ENCODE data around the gene C10orf95.

The C10orf95 gene

GRCh38 chr10:102401735-102402511, 49.4 kb downstream of the C10orf95 start:
- Histone ChIP-seq H3K36me3 (ENCODE audit: control insufficient read depth, insufficient read depth, low read length) (peaks cover 48% of the 10 kb centered on the region), H3K27me3 (replicated peaks; ENCODE audit: control insufficient read depth, insufficient read depth, low read length) (no peaks in the 10 kb centered on the region), H3K4me3 (replicated peaks; ENCODE audit: low read depth, low read length) (no peak overlapping the region)
- no peak for TF ChIP-seq CTCF (IDR thresholded peaks at IDR 0.05; ENCODE audit: insufficient read depth, low read length, poor library complexity, severe bottlenecking)
- no peak for DNase-seq (ENCODE audit: extremely low read depth, insufficient read length)

GRCh38 chr10:102401342-102401654, 50.0 kb downstream of the C10orf95 start:
- TF ChIP-seq CTCF (IDR thresholded peaks at IDR 0.05; ENCODE audit: insufficient read depth, low read length, poor library complexity, severe bottlenecking): no peak
- DNase-seq (ENCODE audit: extremely low read depth, insufficient read length): no peak

DNA sequence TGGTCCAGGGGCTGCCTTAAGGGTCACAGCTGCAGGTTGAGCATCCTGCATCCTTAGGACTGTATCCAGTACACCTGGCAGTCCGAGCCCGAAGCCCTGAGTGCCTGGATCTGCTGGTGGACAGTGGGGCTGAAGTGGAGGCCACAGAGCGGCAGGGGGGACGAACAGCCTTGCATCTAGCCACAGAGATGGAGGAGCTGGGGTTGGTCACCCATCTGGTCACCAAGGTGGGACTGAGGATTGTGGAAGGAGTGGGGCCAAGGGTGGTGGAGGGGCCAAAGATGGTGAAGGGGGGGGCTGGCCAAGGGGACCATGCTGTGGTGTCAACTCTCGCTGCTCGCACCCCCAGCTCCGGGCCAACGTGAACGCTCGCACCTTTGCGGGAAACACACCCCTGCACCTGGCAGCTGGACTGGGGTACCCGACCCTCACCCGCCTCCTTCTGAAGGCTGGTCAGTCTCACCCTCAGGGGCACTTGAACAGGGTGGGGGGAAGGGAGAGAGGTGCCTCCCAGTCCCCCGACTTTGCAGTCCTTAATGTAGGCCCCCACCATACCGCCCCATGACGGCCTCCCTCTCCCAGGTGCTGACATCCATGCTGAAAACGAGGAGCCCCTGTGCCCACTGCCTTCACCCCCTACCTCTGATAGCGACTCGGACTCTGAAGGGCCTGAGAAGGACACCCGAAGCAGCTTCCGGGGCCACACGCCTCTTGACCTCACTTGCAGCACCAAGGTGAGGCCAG, 50.6 kb downstream of the C10orf95 start:
- no peak for TF ChIP-seq CTCF (IDR thresholded peaks at IDR 0.05; ENCODE audit: insufficient read depth, low read length, poor library complexity, severe bottlenecking)
- H3K36me3 ChIP-seq (ENCODE audit: control insufficient read depth, insufficient read depth, low read length): peaks cover 53% of the 10 kb centered on the region
- H3K27me3 ChIP-seq (replicated peaks; ENCODE audit: control insufficient read depth, insufficient read depth, low read length): no peaks in the 10 kb centered on the region
- no peak overlapping the region for H3K4me3 ChIP-seq (replicated peaks; ENCODE audit: low read depth, low read length)
- no peak for DNase-seq (ENCODE audit: extremely low read depth, insufficient read length)

More at GRCh38 chr10:102401342-102401654, 50.0 kb downstream of the C10orf95 start:
- no peak overlapping the region for H3K4me3 ChIP-seq (replicated peaks; ENCODE audit: low read depth, low read length)
- peaks cover 53% of the 10 kb centered on the region for H3K36me3 ChIP-seq (ENCODE audit: control insufficient read depth, insufficient read depth, low read length)
- H3K27me3 ChIP-seq (replicated peaks; ENCODE audit: control insufficient read depth, insufficient read depth, low read length): no peaks in the 10 kb centered on the region

DNA sequence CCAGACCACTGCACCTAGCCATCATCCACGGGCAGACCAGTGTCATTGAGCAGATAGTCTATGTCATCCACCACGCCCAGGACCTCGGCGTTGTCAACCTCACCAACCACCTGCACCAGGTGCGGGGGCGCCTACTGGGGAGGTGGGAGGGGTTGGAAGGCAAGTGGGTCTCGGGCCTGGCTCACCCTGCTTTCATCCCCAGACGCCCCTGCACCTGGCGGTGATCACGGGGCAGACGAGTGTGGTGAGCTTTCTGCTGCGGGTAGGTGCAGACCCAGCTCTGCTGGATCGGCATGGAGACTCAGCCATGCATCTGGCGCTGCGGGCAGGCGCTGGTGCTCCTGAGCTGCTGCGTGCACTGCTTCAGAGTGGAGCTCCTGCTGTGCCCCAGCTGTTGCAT, 51.3 kb downstream of the C10orf95 start:
- peak overlapping the region; percentile 95 for H3K4me3 ChIP-seq (replicated peaks; ENCODE audit: low read depth, low read length)
- no peak for TF ChIP-seq CTCF (IDR thresholded peaks at IDR 0.05; ENCODE audit: insufficient read depth, low read length, poor library complexity, severe bottlenecking)
- peaks cover 53% of the 10 kb centered on the region for H3K36me3 ChIP-seq (ENCODE audit: control insufficient read depth, insufficient read depth, low read length)
- no peak for DNase-seq (ENCODE audit: extremely low read depth, insufficient read length)
- no peaks in the 10 kb centered on the region for H3K27me3 ChIP-seq (replicated peaks; ENCODE audit: control insufficient read depth, insufficient read depth, low read length)

Data from GM06990 (cell line).